Left cardiac atrium (tissue), 4 donors: ENCODE measurements around the gene N4BP3. TPM values are rescaled to one million over a fixed set of nuclear protein-coding genes. Genes with fewer than 3 reads are reported as not detected.

Source experiments
- ATAC-seq, 2 donors: fragments of 200-7000 bp; cut with Tn5 transposase; one replicate each; pipeline ENCODE4 v1.9.1; 2020; ENCODE audit warnings: mild to moderate bottlenecking in 2 of 2, moderate library complexity in 2 of 2
- DNase-seq: peaks from one replicate; pipeline ENCODE4 v3.0.0-alpha.2; 2020
- intact Hi-C, 2 donors: fragments of 100-400 bp; cut with DNase I; formaldehyde crosslinking; loops; one replicate each; pipeline versions ENCODE4 v1.14.1 to v1.15.1; 2022 to 2023
- total RNA-seq, 2 donors: library from RNA; stranded (reverse); fragmentation: NEBNext Ultra II Directional; extraction: Animal tissue kit (Norgen Biotek cat#: 25700); gene quantifications; one replicate each; pipeline ENCODE4 v1.2.1, GENCODE V29; 2021
- donor health status: DM: no; HTN: yes; CAD: no.
- donor health status: DM: no; HTN: yes; CAD: no; lungs with severe emphysema.
- donor health status: DM: yes; HTN: yes; CAD: no.
- donor health status: Dilated cardiomyopathy.

The N4BP3 gene
- total RNA-seq, 2 donors from 2014 or later, result 1.5 TPM

- DNase-seq, result no peak
- intact Hi-C loops, result no loop called here
Measured at GRCh38 chr5:178165581-178165980, 52.2 kb downstream of the N4BP3 start.

DNA sequence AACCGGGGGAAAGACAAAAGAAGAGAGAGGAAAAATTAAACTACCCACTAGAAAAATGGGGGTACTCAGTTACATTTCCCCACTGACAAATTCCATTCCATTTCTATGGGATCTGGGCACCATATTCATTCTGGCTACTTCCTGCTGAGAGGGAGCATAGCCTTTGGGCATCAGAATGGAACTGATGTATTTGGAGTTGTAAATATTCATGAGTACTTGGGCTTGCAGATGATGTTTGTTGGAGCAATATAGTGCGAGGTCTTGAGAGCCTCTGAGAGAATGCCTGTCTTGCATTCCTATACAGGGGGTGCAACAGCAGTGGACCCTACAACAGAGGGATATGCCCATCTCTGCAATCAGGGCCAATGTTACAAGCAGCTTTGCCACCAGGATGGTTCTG is 57.1 kb downstream of the N4BP3 start:
- ATAC-seq, result no peak
- intact Hi-C loops, result no loop called here
- no peak for DNase-seq

More at GRCh38 chr5:178165581-178165980, 52.2 kb downstream of the N4BP3 start:
- ATAC-seq, result no peak

DNA sequence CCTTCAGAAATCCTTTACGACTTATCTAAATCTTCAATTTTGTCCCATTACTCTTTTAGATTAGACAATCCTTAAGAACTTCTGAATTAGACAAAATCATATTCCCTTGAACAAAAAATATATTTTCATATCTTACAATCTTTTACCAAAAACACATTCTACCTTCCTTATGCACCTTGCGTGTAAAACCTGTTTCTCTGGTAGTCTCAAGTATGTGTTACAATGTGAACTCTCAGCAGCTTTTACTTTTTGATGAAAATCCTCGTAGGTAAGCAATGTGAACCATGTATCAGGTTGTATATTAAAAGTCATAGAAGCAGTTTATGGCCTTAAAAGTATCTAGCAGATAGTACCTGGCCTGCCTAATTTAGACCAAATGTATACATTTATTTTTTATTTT is 61.1 kb downstream of the N4BP3 start:
- intact Hi-C loops, result no loop called here
- no peak for ATAC-seq
- DNase-seq, result no peak

Other genes with a start within 250 kb of the N4BP3 start
- gene PROP1, start 117.3 kb upstream of the N4BP3 start, total RNA-seq, result not detected
- 10 to 100 TPM; 35.4 TPM for gene RMND5B, start 17.5 kb downstream of the N4BP3 start, total RNA-seq
- gene NHP2, start 40.4 kb downstream of the N4BP3 start, total RNA-seq, result 10 to 100 TPM; 78.3 to 89.5 TPM
- gene GMCL2, start 73.8 kb downstream of the N4BP3 start, total RNA-seq, result not detected
- 100 to 1,000 TPM in 1 of 2 donors, 10 to 100 TPM in 1; 81.3 to 141 TPM for gene HNRNPAB, start 91.0 kb downstream of the N4BP3 start, total RNA-seq
- gene PHYKPL, start 119.3 kb downstream of the N4BP3 start, total RNA-seq, result 10 to 100 TPM; 43.6 to 53.5 TPM